DND-41 (cell line): ENCODE data around the gene UBE3B.
A peak's percentile ranks its signal among the peaks of the same experiment; 100 is the strongest.

ENCODE experiments used
- ATAC-seq: fragments of 200-7000 bp; cut with Tn5 transposase; 3 replicates; pipeline ENCODE4 v1.9.1; 2021; ENCODE audit warnings: low read depth; ENCODE audit not compliant: insufficient read depth
- DNase-seq: peaks from one replicate; pipeline ENCODE4 v3.0.0-alpha.2; 2020
- H2AFZ ChIP-seq: 2 replicates; pipeline ENCODE4 v1.6.0; 2012; ENCODE audit warnings: low read depth, low read length
- H3K27ac ChIP-seq: 2 replicates; pipeline ENCODE4 v1.5.1; 2012; ENCODE audit warnings: low read length, inconsistent platforms
- H3K27me3 ChIP-seq: fragments of 200-600 bp; sonication (generic); 2 replicates; pipeline ENCODE4 v1.6.0; 2012; ENCODE audit warnings: low read length, mild to moderate bottlenecking, inconsistent platforms; ENCODE audit not compliant: insufficient read depth, poor library complexity
- H3K36me3 ChIP-seq: 2 replicates; pipeline ENCODE4 v1.5.1; 2012; ENCODE audit warnings: low read length, inconsistent platforms; ENCODE audit not compliant: insufficient read depth
- H3K4me1 ChIP-seq: 2 replicates; pipeline ENCODE4 v1.5.1; 2012; ENCODE audit warnings: mild to moderate bottlenecking, low read length; ENCODE audit not compliant: insufficient read depth
- H3K4me2 ChIP-seq: 2 replicates; pipeline ENCODE4 v1.6.0; 2012; ENCODE audit warnings: mild to moderate bottlenecking, moderate library complexity, low read length, inconsistent platforms; ENCODE audit not compliant: insufficient read depth
- H3K4me3 ChIP-seq, 2 experiments: fragments of 200-600 bp in 1 of 2; shearing (Covaris generic) in 1 of 2; 2 replicates each; pipeline ENCODE4 v1.5.1; 2012 to 2016; ENCODE audit warnings: inconsistent platforms in 2 of 2, low read length in 2 of 2, mild to moderate bottlenecking in 2 of 2, low read depth in 1 of 2, moderate library complexity in 1 of 2
- H3K79me2 ChIP-seq: 2 replicates; pipeline ENCODE4 v1.6.0; 2012; ENCODE audit warnings: low read length, inconsistent platforms; ENCODE audit not compliant: insufficient read depth
- H3K9ac ChIP-seq: 2 replicates; pipeline ENCODE4 v1.6.0; 2012; ENCODE audit warnings: low read depth, mild to moderate bottlenecking, inconsistent platforms, low read length, moderate library complexity
- H3K9me3 ChIP-seq: 2 replicates; pipeline ENCODE4 v1.5.1; 2012; ENCODE audit warnings: low read length, moderate library complexity, mild to moderate bottlenecking, inconsistent platforms; ENCODE audit not compliant: insufficient read depth, severe bottlenecking
- H4K20me1 ChIP-seq: 2 replicates; pipeline ENCODE4 v1.6.0; 2012; ENCODE audit warnings: low read length; ENCODE audit not compliant: insufficient read depth
- CTCF ChIP-seq: IDR thresholded peaks from 2 replicates; pipeline ENCODE4 v1.5.1; 2012; ENCODE audit warnings: borderline replicate concordance, low read length, moderate library complexity, mild to moderate bottlenecking; ENCODE audit not compliant: poor library complexity, severe bottlenecking; ENCODE audit errors: extremely low read depth
- EZH2 ChIP-seq: IDR thresholded peaks from 3 replicates; pipeline ENCODE4 v1.6.1; 2012; ENCODE audit warnings: borderline replicate concordance, low read depth, mild to moderate bottlenecking, moderate library complexity, low read length, inconsistent platforms; ENCODE audit not compliant: severe bottlenecking

Gene UBE3B

GRCh38 chr12:109476807-109477184 is 638 bp upstream of the UBE3B start:
- Histone ChIP-seq H3K27me3 (no peaks in the 10 kb centered on the region), H3K4me1 (peaks cover 44% of the 10 kb centered on the region), H3K27ac (peak overlapping the region; percentile 95), H3K79me2 (peaks cover 84% of the 10 kb centered on the region), H4K20me1 (peaks cover 12% of the 10 kb centered on the region; the same call in 1 of the 2 replicates), H2AFZ (peak overlapping the region; percentile 97), H3K9ac (peak overlapping the region; percentile 69), H3K9me3 (no peaks in the 10 kb centered on the region), H3K4me3 (peak overlapping the region; percentile 90 to 96), H3K4me2 (peak overlapping the region; percentile 99), H3K36me3 (peaks cover 8% of the 10 kb centered on the region)
- peak; percentile 25; the same call in 2 of the 3 replicates for ATAC-seq
- no peak for DNase-seq
- TF ChIP-seq EZH2, result no peak

- DNase-seq, result no peak
- no peaks in the 10 kb centered on the region for H3K9me3 ChIP-seq
- ATAC-seq, result no peak
- H3K4me1 ChIP-seq, result peaks cover 44% of the 10 kb centered on the region
- peaks cover 74% of the 10 kb centered on the region for H3K79me2 ChIP-seq
- no peaks in the 10 kb centered on the region for H3K27me3 ChIP-seq
- peaks cover 9% of the 10 kb centered on the region; the same call in 1 of the 2 replicates for H4K20me1 ChIP-seq
- H3K9ac ChIP-seq, result peak overlapping the region; percentile 69
- H3K27ac ChIP-seq, result peak overlapping the region; percentile 95
- TF ChIP-seq EZH2, result no peak
- no peak for TF ChIP-seq CTCF
- H3K36me3 ChIP-seq, result peaks cover 8% of the 10 kb centered on the region
- peak overlapping the region; percentile 90 to 96 for H3K4me3 ChIP-seq
- H2AFZ ChIP-seq, result peak overlapping the region; percentile 97
- peak overlapping the region; percentile 99 for H3K4me2 ChIP-seq
These were observed 505 bp downstream of the UBE3B start for GRCh38 chr12:109477963-109478315.

- Histone ChIP-seq H3K27me3 (no peaks in the 10 kb centered on the region), H3K9me3 (no peaks in the 10 kb centered on the region), H2AFZ (no peak overlapping the region), H3K4me2 (peak overlapping the region; percentile 99; the same call in 1 of the 2 replicates), H3K4me1 (peaks cover 41% of the 10 kb centered on the region), H3K79me2 (peaks cover 56% of the 10 kb centered on the region), H3K9ac (no peak overlapping the region), H3K36me3 (peaks cover 24% of the 10 kb centered on the region), H3K4me3 (no peak overlapping the region), H3K27ac (no peak overlapping the region), H4K20me1 (peaks cover 2% of the 10 kb centered on the region; the same call in 1 of the 2 replicates)
- no peak for TF ChIP-seq EZH2
- TF ChIP-seq CTCF, result no peak
- ATAC-seq, result no peak
- DNase-seq, result no peak
These were observed 2.3 kb downstream of the UBE3B start for GRCh38 chr12:109479761-109480160.

- ATAC-seq (no peak), DNase-seq (no peak)
- Histone ChIP-seq H3K4me1 (peaks cover 37% of the 10 kb centered on the region), H3K27me3 (no peaks in the 10 kb centered on the region), H3K27ac (no peak overlapping the region), H3K4me2 (no peak overlapping the region), H3K36me3 (peaks cover 30% of the 10 kb centered on the region), H2AFZ (no peak overlapping the region), H3K9me3 (no peaks in the 10 kb centered on the region), H3K9ac (no peak overlapping the region), H3K79me2 (peaks cover 50% of the 10 kb centered on the region), H4K20me1 (no peaks in the 10 kb centered on the region), H3K4me3 (no peak overlapping the region)
- TF ChIP-seq EZH2 (no peak), CTCF (no peak)
These were observed 2.9 kb downstream of the UBE3B start for GRCh38 chr12:109480356-109480755.
